Measurements from ENCODE around the gene RALBP1. TPM values are rescaled to one million over a fixed set of nuclear protein-coding genes. Genes with fewer than 3 reads are reported as not detected.

RALBP1 gene
- total and polyA plus RNA-seq, 2 of the 8 experiments (the other 6 are each of a cell fraction or from before 2014, with no cell fraction given), result 40.3 to 67.8 TPM

GRCh38 chr18:9437672-9438071 is 37.6 kb upstream of the RALBP1 start:
- Histone ChIP-seq H3K4me2 (ENCODE audit: insufficient read depth in 1 of 2, low read depth in 2 of 2, low read length in 2 of 2) (no peak overlapping the region), H2BK5ac (ENCODE audit: low read depth, low read length) (no peak overlapping the region), H3K14ac (ENCODE audit: insufficient read length) (no peak overlapping the region), H4K91ac (replicated peaks; ENCODE audit: insufficient read length, low read length) (no peak overlapping the region), H3K18ac (ENCODE audit: extremely low read depth, low read length) (no peak overlapping the region), H3K4ac (replicated peaks; ENCODE audit: insufficient read length, low read depth, low read length) (no peak overlapping the region), H3K4me3 (ENCODE audit: extremely low read depth in 1 of 4, insufficient read depth in 2 of 4, low read depth in 3 of 4, low read length in 4 of 4) (no peak overlapping the region), H3K36me3 (ENCODE audit: control insufficient read depth in 2 of 4, insufficient read depth in 4 of 4, low read length in 3 of 4) (no peaks in the 10 kb centered on the region), H3K27me3 (replicated peaks in 1 of 4; ENCODE audit: control insufficient read depth in 3 of 4, extremely low read depth in 1 of 4, insufficient read depth in 3 of 4, low read length in 3 of 4) (no peaks in the 10 kb centered on the region), H4K8ac (ENCODE audit: extremely low read depth, insufficient read depth, low read length) (no peak overlapping the region), H3K23me2 (ENCODE audit: low read depth, low read length) (no peaks in the 10 kb centered on the region), H3K9me3 (ENCODE audit: insufficient read depth in 2 of 2, low read depth in 1 of 2, low read length in 1 of 2) (no peaks in the 10 kb centered on the region), H3K9ac (replicated peaks in 1 of 4; ENCODE audit: extremely low read depth in 1 of 4, low read depth in 3 of 4, low read length in 3 of 4) (no peak overlapping the region), H2BK15ac (ENCODE audit: low read length) (no peak overlapping the region), H4K20me1 (replicated peaks in 1 of 2; ENCODE audit: control insufficient read depth in 1 of 2, insufficient read depth in 2 of 2, low read length in 2 of 2) (no peaks in the 10 kb centered on the region), H3K27ac (ENCODE audit: low read depth, low read length) (no peak overlapping the region), H3K4me1 (replicated peaks in 1 of 4; ENCODE audit: control insufficient read depth in 3 of 4, insufficient read depth in 4 of 4, low read length in 3 of 4) (peaks cover 0 to 11% (median 3%) of the 10 kb centered on the region in 4 experiments; a peak in 5 of 7 replicates), H4K5ac (ENCODE audit: insufficient read length, low read depth, low read length) (no peak overlapping the region), H2AFZ (ENCODE audit: low read length) (no peak overlapping the region), H2BK120ac (replicated peaks; ENCODE audit: low read depth, low read length) (no peak overlapping the region), H3K23ac (ENCODE audit: insufficient read length) (no peak overlapping the region), H3K79me2 (ENCODE audit: control insufficient read depth in 1 of 2, insufficient read depth in 2 of 2, low read length in 2 of 2) (no peaks in the 10 kb centered on the region), H3K79me1 (ENCODE audit: low read depth, low read length) (no peaks in the 10 kb centered on the region), H2BK20ac (ENCODE audit: low read length) (no peak overlapping the region), H2AK5ac (ENCODE audit: low read depth, low read length) (no peak overlapping the region), H2BK12ac (ENCODE audit: low read depth, low read length) (no peak overlapping the region), H3K56ac (replicated peaks; ENCODE audit: insufficient read length, low read depth, low read length) (no peak overlapping the region)
- WGBS, 2 experiments (ENCODE audit: extremely low coverage in 1 of 2, insufficient coverage in 1 of 2, insufficient read length in 1 of 2, insufficient replicate concordance in 2 of 2, low coverage in 1 of 2, low lambda C conversion rate in 2 of 2, missing lambda C conversion rate in 1 of 2), result 90% methylated on average over 4 of the region's 4 CpGs; no CpG with 5 or more reads in 1 of the 2 experiments
- CTCF ChIA-PET (ENCODE audit: partially characterized antibody), result interaction anchor here (0.8 to 1.1 kb wide), 4 partner anchors 43 to 138 kb away, joined by 3 read pairs; no protein-coding TSS in a partner anchor
- POLR2A ChIA-PET (ENCODE audit: partially characterized antibody), result no interaction called here
- DNase-seq (ENCODE audit: low read depth in 1 of 2, low spot score in 2 of 2) (no peak), FAIRE-seq (no peak)
- TF ChIP-seq YY1 (IDR thresholded peaks at IDR 0.05; ENCODE audit: low read depth, low read length) (no peak), NANOG (IDR thresholded peaks at IDR 0.05; ENCODE audit: insufficient read depth, low read depth, low read length, poor library complexity, severe bottlenecking) (no peak), TAF1 (IDR thresholded peaks at IDR 0.05; ENCODE audit: low read depth, low read length) (no peak), KDM4A (IDR thresholded peaks at IDR 0.05; ENCODE audit: low read depth, low read length, severe bottlenecking) (no peak), FOSL1 (IDR thresholded peaks at IDR 0.05; ENCODE audit: insufficient read depth, low read depth, low read length) (no peak), POLR2A (IDR thresholded peaks at IDR 0.05; ENCODE audit: control extremely low read depth in 1 of 2, low read depth in 2 of 2, low read length in 2 of 2) (no peak), PHF8 (conservative IDR thresholded peaks at IDR 0.05; ENCODE audit: low read depth, low read length) (no peak), TEAD4 (IDR thresholded peaks at IDR 0.05; ENCODE audit: low read depth, low read length) (no peak), KDM1A (IDR thresholded peaks at IDR 0.05; ENCODE audit: borderline replicate concordance, low read length) (no peak), ASH2L (IDR thresholded peaks at IDR 0.05; ENCODE audit: low read length) (no peak), HDAC2 (IDR thresholded peaks at IDR 0.05; ENCODE audit: borderline replicate concordance in 1 of 2, low read depth in 2 of 2, low read length in 2 of 2) (no peak), SIRT6 (IDR thresholded peaks at IDR 0.05; ENCODE audit: low read length) (no peak), RAD21 (IDR thresholded peaks at IDR 0.05 in 1 of 2, conservative IDR thresholded peaks at IDR 0.05 in 1 of 2; ENCODE audit: low read depth in 2 of 2, low read length in 2 of 2) (no peak), RFX5 (IDR thresholded peaks at IDR 0.05; ENCODE audit: borderline replicate concordance, low read depth, low read length) (no peak), POLR2AphosphoS5 (IDR thresholded peaks at IDR 0.05; ENCODE audit: low read depth, low read length) (no peak)

All from H1 (cell line).